Stimulated activated CD8-positive, alpha-beta memory T cell treated with anti-CD3 and anti-CD28 coated beads, Interleukin-4, amount 100 ng/mL, for 48 hours (primary cell): ENCODE data around the gene HTR6.
A peak's percentile ranks its signal among the peaks of the same experiment; 100 is the strongest.

Source experiments
- DNase-seq: peaks from one replicate; pipeline ENCODE4 v3.0.0-alpha.2; 2020

Gene HTR6

DNA sequence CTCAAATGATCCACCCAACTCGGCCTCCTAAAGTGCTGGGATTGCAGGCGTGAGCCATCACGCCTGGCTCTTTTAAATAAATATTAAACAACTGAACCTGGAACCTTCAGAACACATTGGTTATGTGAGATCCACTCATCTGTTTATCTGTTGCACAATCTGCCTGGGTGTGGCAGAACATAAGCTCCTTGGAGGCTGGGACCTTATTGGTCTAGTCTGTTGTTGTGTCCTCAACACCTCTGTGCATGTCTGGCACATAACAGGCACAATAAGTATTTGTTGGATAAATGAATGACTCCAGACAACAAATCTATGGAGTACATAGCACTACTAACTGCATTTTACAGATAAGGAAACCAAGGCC lies 24.7 kb upstream of the HTR6 start:
- DNase-seq = no peak

DNA sequence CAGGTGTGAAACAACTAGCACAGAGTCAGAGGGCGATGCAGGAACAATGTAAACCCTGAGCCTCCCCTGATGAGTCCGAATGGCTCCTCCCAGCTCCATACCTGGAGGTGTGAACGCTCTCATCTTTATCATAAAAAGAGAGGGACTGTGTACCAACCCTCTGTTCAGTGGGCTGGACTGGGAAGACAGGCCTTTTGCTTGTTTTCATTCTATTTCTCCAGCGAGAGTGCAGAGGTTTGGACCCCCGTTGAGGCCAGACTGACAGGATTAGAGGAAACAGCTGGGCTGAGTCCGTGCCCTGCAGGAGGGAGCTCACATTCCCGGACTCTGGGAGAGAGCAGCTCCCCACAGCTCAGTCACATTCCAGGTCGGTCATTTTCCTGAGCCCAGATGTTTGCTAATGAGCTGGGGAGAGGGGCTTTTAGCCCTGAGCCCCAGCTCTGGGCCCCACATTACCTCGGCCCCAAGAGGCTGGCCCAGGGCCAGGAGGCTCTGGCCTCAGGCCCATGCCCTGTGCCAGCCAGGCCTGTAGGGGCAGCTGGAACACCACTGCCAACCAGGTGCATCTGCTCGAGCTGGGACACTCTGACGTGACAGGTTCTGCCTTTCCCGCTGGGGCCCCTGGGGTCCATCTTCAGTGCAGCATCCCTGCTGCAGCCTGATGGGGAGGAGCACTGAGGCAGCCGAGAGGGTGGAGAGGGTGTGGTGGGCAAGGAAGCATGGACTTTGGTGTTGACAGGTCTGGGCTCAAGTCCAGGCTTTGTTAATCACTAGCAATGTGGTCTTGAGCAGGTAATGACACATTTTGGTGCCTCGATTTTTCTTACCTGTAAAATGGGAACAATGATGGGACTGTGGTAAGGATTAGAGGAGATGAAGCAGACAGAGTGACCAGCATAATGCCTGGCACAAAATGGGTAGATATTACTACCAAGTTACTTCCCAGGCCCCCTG lies 24.0 kb upstream of the HTR6 start:
- DNase-seq = no peak

DNA sequence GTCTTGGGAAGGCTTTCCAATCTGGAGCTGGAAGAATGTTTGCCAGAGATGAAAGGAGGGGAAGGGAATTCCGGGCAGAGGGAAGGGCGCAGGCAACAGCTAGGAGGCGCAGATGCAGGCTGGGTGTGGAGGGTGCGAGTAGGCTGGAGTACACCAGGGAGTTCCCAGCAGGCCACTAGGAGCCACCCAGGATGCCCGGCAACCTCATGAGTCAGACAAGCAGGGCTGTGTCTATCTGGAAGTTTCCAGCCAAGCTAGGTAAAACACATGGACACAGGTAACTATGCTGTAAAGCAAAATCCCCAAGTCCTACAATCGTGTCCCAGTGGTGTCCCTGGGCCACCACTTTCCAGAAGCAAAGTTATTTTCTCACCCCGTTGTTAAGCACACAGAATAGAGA lies 21.6 kb upstream of the HTR6 start:
- DNase-seq = no peak

DNA sequence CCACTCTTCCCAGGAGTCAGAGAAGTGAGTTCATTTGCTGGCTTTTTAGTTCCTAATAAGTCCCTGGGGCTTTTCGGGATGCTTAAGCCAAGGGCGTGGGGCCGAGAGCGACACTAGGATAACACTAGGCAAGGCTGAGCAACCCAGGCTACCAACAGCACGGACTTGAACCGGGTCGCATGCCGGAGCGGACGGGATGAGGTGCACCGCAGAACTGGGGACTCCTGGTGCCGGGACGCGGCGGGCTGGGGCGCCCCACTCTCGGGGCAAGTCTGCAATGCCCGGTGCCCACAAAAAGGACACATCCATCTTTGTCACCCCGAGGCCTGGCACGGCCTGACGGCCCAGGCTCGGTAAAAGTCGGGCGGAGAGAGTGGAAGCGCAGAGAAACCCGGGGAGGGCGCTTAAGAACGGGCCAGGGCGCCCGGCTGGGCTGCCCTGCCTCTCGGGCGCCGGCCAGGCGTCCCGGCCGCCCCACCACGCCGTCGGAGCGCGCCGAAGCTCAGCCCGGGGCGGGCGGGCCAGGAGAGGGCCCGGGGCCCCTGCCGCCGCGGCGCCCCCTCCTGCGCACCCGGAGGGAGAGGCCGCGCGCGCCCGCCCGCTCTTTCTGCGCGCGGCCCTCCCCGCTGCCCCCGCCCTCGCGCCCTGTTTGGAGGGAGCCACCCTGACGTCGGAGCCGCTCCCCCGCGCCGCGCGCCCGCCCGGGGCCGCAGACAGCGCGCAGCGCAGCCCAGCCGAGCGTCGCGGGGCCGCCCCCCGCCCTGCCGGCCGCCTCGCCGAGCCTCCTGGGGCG lies 20.9 kb upstream of the HTR6 start, which contains the start of gene NBL1:
Gene NBL1, plus strand, starts transcription at position 710 of the 793 bp plus-strand sequence. CDS start 10,720 bp downstream, outside the sequence.
- peak; percentile 78 for DNase-seq

DNA sequence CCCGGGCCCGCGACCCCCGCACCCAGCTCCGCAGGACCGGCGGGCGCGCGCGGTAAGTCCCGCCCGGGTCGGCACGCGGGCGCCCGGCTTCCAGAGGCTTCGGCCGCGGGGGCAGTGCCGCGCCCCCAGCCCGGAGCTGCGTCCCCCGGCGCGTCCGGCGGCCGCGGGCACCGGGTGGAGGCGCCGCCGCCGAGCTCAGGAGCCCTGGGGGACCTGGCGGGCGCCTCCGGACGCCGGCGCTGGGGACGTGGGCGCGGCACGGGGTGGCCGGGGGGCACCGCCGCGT lies 20.3 kb upstream of the HTR6 start:
- DNase-seq = no peak

DNA sequence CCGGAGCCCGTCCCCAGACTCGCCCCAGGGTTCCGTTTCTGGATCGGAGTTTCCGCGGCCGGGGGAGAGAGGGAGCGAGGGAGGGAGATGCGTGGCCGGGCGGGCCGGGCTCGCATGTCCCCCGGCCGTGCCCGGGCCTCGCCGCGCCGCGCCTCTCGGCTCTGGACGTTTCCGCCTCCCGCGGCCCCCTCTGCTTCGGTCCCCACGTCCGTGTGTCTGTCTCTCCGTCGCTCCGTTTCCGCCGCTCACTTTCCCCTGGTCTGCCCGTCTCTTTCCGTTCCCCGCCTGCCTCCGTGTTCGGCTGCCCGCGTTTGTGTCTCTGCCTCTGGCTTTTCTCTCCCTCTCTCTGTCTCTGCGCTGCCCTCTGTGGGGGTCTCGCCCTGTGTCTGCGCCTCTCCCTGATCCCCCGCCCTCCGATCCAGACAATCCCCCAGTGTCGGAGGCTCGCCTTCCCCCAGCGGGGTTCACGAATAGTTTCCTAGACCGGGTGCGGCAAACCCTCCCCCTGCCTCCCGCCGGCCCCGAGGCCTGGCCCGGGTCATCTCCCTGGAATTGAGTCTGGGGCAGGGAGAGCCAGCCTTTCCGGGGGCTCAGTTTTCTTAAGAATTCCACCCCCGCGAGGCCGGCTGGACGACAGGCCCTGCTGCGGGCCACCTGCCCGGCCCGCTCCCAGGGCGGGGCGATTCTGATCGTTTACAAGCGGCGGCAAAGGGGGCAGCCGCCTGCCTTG lies 19.8 kb upstream of the HTR6 start:
- DNase-seq = peak; percentile 71

DNA sequence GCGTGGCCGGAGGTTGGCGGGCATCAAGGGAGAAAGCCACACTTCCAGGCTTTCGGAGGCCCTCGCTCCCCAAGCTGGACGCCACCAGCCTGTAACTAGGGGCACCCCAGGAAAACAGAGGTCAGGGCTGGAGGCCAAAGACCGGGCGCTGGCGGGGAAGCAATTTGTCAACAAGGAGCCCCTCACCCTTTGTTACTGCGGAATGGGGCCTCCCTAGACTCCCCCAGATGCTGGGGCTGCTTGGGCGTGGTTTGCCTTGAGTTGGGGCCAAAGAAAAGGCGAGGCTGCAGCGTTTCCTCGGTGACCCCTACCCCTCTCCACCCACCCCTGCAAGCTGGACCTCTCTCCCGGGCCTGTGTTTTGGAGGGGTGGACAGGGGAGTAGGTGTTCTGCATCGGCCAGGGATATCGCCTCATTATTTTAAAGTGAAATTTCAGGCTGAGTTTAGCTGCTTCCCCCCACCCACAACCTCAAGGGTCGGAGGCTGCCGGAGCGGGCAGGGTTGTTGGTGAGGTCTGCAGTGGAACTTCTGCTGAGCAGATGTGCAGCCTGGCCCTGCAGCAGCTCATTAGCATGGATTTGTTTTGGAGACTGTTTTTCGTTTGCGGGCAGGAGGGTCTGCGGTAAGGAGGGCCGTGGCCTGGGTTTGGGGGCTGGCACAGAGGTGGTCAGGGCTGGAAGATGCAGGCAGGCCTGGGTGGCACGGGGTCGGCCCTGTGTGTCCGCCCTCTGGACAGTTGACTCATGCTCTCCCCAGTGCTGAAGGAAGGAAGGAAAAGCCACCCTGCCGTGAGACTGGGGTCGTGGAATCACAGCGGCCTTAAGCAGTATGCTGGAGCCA lies 19.0 kb upstream of the HTR6 start:
- no peak for DNase-seq

DNA sequence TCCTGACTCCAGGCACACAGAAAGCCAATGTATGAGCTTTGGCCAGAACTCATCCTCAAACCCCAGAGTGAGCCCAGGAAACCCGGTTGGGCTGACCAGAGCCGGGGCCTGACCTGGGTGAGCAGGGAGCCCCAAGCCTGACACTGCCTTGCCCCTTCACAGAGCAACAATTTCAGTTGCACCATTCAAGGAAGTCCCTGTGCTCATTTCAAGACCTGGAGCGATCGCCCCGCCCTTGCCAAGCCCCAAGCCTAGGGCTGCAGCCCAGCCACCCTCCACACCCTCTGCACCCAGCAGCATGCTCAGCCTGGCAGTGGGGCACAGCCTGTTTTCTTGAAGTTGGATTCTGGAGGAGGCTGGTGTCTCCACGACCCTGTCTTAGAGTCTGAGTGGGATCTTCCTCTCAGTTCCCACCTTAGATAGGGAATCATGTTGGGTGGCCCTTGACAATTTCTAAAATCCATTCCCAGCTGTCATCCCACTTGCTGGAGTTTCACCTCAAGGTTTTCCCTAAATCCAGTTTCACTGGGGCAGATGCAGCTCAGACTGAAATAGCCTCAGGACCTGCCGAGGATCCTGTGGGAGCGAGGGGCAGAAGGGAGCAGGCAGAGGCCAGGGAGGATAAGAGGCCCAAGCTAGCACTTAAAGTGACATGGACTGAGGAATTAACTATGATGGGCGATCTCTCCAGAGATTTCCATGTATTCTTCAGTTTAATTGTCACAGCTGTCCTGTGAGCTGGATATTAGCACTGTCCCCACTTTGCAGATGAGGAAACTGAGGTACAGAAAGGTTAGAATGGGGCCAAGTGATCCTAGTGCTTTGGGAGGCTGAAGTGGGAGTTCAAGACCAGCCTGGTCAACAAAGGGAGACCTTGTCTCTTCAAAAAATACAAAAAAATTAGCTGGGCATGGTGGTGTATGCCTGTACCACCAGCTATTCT lies 18.0 kb upstream of the HTR6 start:
- DNase-seq = peak; percentile 50

DNA sequence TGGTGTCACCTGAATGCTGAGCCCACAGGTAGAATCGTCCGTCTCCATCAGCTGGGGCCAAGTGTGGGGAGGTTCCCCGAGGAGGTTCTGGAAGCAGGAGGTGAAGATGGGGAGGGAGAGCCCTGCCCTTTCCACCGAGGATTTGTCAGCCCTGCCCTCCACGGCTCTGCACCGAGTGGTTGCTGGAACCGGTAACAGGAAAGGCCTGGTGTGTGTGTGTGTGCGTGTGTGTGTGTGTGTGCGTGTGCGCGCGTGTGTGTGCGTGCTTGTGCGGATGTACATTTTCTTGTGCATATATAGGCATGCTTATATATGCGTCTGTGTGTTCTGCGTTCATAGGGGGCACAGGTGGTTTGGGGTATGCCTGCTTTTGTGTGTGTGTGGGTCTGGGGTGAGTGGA lies 17.0 kb upstream of the HTR6 start:
- DNase-seq = no peak

DNA sequence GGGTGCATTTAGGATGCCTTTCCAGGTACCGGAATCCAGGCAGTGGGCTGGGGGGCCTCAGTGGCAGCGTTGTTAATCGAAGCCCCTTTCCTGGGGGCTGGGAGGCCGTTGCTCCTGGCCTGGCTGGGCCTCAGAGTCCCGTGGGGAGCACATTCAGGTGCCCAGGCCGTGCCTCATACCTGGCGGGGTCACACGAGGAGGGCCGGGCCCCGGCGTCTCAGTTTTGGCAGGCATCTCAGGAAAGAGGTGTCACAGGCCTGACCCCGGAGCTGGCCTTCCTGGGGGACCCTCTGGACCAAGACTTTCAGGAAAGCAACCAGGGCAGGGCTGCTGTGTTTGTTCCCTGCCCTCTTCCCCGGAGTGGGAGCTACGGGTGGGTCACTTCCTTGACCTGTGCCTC lies 16.4 kb upstream of the HTR6 start:
- DNase-seq = no peak

DNA sequence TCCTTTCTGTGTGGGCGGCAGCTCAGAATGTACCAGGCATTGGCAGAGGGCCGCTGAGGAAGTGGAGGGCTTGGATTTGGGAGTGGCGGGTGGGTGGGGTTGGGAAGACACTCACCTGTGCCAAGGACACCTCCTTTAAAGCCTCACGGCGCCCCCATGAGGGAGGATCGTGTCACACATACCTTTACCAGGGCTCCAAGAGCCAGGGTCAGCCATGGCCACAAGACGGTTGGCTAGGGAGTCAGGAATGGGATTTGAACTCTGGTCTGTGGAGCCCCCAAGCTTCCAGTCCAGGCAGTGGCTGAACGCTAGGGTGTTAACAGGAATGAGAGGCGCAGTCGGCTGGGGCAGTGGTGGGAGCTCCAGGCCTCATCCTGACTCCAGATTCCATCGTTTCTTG lies 16.0 kb upstream of the HTR6 start:
- no peak for DNase-seq

DNA sequence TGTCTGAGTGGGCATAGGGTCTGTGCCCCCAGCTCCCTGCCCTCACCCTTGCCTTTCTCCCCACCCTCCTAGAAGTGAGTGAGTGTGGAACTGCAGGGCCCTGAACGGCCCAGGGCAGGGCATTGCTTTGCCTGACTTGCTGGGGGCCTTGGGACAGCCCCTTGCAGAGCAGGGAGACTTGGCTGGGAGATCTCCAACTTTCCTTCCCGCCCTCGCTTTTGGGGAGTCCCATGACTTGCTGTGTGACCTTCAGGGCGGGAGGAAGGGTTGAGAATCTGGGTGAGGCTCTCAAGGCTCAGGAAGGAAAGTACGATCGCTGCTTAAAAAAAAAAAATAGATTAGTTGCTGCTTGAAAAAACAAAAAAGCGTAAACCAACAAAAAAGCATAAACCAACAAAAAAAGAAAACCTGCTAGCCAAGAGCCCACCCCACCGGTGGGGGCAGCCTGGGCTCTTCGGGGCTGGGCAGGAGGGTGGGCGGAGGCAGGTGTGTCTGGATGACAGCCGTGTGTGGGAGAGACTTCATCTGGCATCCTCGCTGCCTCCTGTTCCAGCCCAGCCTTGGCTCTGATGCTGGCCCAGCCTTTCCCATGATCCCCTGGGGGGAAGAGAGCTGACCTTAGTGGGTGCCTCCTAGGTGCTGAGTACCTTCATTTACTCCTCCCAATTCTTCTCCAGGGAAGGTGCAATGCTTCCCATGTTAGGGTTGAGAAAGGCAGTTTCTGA lies 14.1 kb upstream of the HTR6 start:
- DNase-seq = no peak

DNA sequence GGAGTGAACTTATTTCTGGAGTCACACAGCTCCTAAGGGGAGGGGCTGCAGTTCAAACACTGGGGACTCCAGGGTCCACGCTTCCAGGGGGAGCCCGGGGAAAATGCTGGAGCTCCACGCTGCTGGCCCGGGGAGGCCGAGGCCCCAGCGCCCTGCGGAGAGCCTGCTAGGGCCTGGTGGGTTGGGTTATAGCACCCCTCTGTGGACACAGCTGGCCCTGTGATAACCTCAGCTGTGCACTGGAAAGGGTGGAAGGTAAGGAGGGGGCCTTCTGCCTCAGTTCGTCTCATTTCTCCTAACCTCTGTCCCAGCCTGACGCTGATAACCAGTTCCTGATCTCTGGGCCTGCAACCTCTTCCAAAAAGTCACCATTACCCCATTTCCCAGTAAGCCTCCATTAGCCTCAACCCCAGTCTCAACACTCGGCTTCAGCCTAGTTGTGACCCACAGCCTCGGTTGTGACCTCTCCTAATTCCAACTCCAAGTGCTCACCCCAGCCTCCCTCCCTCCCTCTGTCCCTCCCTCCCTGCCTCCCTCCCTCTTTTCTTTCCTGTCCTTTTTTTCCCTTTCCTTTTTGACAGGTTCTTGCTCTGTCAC lies 13.4 kb upstream of the HTR6 start:
- peak; percentile 65 for DNase-seq

DNA sequence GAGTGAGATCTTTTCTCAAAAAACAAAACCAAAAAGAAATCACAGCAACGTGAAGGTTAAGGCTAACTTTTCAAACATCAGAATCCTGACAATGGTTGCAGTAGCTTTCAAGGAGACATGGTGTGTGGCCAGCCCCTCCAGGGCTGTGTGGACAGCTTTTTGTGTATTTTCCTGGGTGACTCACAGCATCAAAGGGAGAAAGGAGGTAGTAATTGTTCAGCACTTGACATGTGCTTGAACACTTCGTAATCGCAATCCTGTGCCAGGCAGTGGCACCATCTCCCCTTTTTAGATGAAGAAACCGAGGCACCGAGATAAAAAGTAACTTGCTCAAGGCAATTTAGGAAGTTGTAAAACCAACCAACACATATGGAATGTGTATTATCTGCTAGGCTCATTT lies 10.3 kb upstream of the HTR6 start:
- no peak for DNase-seq

DNA sequence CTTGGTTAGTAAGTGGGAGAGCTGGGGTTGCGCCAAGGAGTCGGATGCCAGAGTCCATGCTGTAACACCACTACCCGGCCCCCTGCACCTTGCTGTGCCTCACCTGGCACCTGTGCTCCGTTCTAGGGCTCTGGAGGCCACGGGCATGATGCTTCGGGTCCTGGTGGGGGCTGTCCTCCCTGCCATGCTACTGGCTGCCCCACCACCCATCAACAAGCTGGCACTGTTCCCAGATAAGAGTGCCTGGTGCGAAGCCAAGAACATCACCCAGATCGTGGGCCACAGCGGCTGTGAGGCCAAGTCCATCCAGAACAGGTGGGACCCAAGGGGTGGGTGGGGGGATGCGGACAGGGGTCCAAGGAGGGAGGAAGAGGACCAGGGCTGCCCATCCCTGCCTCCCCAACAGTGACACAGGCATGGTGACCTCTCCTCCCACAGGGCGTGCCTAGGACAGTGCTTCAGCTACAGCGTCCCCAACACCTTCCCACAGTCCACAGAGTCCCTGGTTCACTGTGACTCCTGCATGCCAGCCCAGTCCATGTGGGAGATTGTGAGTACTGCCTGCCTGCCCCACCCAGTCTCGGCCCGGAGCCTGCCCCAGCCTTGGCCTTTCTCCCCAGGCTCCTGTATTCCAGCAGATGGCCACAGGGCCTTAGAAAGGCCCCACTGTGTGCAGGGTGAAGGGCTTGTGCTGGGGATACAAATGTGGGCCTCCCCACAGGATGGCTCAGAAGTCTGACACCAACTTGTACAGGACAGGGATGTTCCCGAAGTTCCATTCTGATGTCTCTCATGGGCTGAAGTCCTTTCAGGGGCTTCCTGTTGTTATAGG lies 9.6 kb upstream of the HTR6 start:
- no peak for DNase-seq

DNA sequence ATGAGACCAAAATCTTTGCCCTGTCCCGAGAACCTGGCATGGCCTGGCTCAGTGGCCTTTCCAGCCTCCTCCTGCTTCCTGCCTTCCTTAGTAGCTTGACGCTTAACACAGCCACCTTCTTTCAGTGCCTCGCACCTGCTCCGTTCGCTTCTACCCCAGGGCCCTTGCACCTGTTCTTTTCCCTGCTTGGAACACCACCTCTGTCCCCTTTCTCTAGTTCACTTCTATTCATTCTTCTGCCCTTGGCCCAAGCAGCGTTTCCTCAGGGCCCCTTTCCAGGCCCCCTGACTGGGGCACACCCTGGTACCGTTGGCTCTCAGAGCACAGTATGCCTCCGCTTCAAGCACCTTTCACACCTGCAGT lies 9.0 kb upstream of the HTR6 start:
- no peak for DNase-seq

DNA sequence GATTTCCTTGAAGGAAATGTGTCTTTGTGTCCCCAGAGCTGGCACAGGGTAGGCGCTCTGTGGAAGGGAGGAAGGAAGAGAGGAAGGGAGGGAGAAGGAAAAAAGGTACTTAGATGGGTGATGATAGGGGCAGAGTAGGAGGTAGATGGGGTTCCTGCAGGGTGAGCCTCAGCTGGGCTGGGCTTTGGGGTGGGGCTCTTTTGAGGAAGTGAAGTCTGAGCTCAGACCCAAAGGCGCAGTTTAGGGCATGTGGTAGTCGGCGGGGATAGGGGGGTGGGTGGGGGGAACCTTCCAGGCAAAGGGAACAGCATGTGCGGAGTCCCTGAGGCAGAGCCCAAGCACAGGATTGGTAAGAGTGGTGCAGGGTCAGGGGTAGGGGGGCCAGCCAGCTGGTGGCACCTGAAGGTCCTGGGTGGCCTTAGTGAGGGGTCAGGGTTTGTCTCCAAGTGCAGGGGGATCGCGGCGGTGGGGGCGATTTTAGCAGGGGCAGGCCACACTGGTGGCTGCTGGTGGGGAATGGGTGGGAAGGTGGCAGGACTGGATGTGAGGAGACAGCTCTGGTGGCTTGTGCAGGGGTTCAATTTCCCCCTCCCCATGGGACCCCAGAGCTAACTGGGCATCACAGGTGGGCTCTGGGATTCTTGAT lies 8.4 kb upstream of the HTR6 start:
- no peak for DNase-seq

DNA sequence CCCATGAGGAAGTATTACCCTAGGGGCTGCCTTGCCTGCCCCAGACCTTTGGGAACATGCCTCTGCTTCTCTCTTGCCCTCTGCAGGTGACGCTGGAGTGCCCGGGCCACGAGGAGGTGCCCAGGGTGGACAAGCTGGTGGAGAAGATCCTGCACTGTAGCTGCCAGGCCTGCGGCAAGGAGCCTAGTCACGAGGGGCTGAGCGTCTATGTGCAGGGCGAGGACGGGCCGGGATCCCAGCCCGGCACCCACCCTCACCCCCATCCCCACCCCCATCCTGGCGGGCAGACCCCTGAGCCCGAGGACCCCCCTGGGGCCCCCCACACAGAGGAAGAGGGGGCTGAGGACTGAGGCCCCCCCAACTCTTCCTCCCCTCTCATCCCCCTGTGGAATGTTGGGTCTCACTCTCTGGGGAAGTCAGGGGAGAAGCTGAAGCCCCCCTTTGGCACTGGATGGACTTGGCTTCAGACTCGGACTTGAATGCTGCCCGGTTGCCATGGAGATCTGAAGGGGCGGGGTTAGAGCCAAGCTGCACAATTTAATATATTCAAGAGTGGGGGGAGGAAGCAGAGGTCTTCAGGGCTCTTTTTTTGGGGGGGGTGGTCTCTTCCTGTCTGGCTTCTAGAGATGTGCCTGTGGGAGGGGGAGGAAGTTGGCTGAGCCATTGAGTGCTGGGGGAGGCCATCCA lies 7.8 kb upstream of the HTR6 start:
- DNase-seq = no peak
